SIG-M5 treated with dmso at 0.1 percent for 504 hours (cell line): Measurements from ENCODE around the gene IL17RD.

Experiments
- DNase-seq: peaks from one replicate; lab custom pipeline; 2025; ENCODE audit not compliant: unreplicated experiment; lab: John Stamatoyannopoulos, UW

The IL17RD gene

DNA sequence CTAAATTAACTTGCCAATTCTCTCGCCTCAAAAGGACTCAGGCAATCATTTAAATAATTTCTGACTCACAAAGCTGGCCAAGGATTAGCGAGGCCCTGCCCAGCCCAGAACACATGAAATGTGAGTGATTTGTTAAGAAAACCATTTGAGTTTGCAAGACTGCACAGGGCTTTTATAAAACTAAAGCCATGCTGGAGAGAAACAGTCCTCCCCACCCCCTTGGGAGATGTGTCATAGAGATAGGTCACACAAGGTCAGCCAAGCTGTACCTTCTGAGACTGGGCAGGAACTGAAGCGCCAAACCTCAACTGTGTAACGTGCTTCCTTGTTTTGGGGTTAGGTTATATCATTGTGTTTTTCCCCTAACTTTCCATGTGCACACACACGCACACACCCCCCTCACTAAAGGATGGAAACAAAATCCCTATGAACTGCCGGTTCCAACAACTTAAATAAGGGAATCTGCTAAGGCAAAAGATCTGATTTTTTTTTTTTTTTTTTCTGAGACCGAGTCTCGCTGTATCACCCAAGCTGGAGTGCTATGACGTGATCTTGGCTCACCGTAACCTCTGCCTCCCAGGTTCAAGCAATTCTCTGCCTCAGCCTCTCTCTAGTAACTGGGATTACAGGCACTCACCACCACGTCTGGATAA, 96.6 kb downstream of the IL17RD start:
- peak; percentile 72 for DNase-seq

DNA sequence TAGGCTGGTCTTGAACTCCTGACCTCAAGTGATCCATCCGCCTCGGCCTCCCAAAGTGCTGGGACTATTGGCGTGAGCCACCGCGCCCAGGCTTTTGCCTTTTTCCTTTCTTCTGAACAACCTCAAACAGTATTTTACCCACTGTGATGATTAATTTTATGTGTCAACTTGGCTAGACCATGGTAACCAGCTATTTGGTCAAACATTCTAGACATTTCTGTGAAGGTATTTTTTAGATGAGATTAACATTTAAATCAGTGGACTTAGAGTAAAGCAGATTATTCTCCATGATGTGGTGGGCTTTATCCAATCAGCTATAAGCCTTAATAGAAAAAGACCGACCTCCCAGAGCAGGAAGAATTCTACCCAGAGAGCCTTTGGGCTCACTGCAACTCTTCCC, 98.7 kb downstream of the IL17RD start:
- DNase-seq: no peak

DNA sequence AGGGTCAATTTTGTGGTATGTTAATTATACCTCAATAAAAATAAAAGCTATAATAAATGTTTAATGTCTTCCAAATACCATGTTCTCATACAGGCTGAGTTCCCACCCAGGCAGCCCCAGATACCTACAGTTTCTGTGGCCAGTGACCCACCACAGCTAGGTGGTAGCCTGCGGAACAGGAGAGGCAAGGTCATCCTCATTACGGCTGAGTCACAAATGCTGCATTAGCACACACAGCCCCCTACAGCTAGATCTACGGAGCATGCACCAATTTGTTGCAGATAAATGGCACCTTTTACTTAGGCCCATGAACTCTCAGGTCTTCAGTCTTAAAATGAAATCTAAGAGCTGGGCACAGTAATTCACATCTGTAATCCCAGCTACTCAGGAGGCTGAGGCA, 99.6 kb downstream of the IL17RD start:
- no peak for DNase-seq

DNA sequence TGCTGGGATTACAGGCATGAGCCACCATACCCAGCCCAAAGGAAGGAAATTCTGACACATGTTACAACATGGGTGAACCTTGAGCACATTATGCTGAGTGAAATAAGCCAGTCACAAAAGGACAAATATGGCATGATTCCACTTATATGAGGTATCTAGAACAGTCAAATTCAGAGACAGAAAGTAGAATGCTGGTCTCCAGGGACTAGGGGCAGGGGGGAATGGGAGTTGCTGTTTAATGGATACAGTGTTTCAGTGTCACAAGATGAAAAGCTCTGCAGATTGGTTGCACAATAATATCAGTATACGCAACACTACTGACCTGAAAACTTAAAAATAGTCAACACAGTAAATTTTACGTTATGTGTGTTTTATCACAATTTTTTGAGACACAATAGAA, 100.6 kb downstream of the IL17RD start:
- DNase-seq: peak; percentile 31

DNA sequence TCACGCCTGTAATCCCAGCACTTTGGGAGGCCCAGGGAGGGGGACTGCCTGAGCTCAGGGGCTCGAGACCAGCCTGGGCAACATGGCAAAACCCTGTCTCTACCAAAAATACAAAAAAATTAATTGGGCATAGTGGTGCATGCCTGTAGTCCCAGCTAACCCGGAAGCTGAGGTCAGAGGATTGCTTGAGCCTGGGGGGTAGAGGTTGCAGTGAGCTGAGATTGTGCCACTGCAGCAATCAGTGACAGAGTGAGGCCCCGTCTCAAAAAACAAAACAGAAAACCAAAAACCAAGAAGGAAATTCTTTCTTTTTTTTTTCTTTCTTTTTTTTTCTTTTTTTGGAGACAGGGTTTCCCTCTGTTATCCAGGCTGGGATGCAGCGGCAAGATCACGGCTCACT, 101.2 kb downstream of the IL17RD start:
- DNase-seq: no peak

DNA sequence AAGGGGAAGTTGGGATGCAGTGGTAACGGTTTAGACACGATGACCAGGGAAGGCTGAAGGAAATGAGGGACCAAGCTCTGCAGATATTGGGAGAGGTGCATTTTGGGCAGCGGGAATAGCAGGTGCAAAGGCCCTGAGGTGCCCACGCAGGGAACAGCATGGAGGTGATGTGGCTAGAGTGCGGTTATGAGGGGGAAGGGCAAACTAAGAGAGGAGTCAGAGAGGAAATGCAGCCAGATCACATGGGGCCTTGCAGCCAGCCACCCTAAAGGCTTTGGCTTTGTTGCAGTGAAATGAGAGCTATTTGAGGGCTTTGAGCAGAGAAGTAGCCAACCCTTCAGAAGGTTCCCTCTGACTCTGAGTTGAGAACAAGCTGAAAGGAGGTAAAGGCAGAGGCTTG, 102.1 kb downstream of the IL17RD start:
- DNase-seq: no peak

DNA sequence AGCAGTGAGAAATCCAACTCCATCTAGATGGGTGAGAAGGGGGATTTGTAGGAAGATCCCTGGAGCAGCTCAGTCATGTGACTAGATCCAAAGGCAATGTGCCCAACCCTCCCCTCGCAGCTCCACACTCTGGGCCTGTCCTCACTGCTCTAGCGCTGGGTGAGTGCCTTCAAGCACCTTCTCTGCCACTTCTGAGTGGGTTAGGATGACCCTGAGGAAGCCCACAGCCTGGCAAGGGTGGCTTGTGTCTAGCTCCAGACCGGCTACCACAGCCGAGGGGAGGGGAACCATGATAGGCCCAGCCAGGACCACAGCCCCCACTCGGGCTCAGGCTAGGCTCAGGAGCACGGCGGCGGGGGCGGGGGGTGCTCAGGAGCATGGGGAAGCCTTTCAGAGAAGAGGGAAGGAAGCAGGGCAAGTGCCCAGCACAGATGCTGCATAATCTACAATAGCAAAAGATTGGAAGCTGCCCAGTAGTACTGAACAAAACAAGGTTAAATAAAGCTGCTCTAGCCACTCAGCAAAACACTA, 103.0 kb downstream of the IL17RD start:
- DNase-seq: no peak

DNA sequence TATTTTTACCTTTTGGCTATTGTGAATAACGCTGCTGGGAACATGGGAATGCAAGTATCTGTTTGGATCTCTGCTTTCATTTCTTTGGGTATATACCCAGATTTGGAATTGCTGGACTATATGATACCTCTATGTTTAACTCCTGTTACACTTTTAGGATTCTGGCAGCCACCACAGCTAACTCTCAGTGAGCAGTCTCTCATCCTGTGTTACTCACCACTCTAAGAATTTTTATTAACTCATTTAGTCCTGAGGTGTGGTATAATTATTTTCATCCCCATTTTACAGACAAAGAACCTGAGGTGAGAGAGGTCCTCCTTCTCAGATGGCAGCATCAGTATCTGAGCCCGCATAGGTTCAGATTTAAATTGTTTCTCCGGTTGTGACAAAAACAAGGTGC, 103.6 kb downstream of the IL17RD start:
- no peak for DNase-seq

DNA sequence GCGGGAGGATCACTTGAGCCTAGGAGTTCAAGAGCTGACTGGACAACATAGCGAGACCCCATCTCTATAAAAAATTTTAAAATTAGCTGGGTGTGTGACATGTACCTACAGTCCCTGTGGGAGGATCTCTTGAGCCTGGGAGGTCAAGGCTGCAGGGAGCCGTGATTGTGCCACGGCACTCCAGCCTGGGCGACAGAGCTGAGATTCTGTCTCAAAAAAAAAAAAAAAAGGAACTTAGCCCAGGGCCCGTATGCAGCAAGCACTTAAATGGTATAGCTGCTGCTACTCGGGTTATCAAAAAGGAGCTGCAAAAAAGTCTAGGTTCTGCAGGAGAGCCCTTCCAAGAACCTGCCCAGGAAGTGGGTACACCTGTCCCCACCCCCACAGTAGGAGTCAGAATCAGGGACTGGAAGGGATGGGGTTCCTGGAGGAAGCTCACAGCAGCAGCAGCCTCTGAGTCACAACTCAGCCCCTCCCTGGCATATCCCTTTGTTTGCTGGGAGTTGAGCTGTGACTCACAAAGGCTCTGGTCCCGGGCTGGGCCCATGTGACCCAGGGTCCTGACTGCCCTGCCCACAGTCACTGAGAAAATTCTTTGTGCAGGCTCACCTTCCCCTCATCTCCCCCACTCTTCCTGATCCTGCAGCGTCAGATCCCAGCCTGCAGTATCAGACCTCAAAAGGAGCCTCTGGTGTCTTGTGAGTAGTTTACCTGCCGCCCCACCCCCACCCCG, 104.9 kb downstream of the IL17RD start, which contains the start of gene SPATA12:
Gene SPATA12 (plus strand): TSS at position 576 of the 733 bp plus-strand sequence. CDS start 13,031 bp downstream, outside the sequence.
- DNase-seq: peak; percentile 67

DNA sequence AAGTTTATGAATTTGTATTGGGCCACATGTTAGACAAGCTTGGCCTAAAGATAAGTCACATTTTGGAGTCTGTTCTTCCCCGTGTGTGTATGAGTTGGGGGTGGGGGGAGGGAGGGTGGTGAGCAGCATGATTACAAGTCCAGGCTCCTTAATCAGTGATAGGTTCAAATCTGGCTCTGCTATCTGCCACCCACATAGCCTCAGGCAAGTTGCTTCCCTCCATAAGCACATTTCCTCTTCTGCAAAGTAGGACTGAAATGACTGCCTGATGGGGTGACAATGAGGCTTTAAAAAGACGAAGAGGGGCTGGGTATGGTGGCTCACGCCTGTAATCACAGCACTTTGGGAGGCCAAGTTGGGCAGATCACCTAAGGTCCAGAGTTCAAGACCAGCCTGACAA, 105.7 kb downstream of the IL17RD start:
- peak; percentile 19 for DNase-seq

DNA sequence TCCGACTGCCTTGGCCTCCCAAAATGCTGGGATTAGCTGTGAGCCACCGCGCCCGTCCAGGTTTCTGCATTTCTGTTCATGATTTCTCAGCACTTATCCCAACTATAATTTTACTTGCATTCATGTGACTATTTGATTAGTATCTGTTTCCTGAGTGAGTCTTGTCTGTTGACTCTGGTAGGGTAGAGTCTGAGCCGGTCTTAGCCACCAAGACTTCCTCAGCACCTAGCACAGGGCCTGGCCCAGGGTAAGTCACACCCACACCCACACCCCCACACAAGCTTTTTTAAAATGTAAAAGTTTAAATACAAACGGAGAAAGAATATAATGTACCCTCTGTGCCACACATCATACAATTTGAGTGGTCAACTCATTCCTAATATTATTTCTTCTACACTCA, 107.8 kb downstream of the IL17RD start:
- no peak for DNase-seq

DNA sequence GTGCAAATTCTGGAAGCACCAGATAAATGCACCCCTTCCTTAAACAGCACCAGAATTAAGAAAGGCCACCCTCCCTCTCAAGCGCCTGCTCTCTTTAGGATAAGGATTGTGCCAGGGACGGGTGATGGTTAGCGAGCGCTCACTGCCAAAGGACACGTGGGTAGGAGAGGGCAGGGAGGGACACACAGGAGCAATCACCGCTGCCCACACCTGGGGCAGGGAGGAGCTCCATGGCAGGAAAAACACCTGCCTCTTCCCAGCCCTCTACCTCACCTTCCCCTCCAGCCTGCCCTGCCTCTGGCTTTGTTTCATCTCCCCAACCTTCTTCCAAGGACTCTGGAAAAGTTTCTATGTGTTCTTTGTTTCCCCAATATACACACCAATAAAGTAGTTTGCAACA, 112.0 kb downstream of the IL17RD start:
- no peak for DNase-seq

DNA sequence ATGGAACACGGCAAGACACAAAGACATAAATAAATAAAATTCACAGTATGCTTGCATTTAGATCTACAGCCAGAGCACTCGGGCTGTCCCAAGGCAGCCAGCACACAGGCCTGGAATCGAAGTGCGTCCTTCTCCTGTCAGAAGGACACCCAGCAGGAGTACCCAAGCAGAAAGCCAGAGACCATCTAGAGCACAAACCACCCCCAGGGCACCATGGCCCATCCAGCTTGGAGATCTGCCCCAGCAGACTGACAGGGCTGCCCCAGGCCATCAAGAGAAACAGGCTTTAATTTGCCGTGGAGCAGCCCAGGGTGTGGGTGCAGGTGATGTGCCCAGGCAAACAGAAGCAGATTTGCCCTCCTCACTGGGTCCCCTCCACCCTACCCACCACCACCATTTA, 112.5 kb downstream of the IL17RD start:
- DNase-seq: no peak

DNA sequence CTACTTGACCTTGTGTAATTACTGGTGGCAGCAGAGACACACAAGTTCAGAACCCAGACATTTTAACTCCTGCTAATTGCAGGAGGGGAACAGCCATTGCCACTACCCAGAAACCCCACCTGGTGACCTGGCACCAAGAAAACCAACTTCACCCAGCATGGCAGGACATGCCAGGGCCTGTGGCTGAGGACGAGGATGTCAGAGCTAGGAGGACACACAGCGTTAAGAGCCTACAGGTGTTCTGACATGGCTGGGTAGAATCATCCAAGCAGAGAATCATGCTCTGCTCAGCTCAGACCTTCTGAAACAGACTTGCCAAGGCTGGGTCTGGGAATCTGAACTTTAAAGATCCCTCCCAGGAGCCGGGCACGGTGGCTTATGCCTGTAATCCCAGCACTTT, 116.4 kb downstream of the IL17RD start:
- no peak for DNase-seq

DNA sequence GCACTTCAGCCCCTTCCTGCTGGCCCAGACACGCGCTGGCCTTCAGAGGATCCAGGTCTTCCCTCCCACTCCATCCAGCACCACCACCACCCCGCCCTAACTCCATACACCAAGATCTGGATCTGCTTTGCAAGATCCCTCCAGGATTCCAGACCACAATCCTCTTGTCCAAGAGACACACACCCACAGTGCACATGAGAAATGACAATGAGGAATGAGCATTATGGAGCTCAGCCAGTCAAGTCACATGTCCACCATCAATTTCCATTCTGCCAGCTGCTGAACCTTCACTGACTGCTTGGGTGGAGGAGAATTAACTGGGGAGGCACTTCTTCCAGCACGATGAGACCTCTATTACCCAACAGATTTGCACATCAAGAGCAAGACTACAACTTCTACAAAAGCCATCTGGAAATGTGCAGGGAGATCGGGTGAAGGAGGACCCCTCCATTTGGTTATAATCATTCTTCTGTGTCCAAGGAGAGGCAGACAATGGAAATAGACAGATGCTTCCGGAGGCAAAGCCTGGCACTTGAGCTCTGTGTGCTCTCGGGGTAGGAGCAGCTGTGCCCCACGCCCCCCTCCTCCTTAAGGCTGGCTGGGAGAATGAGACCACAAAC, 117.0 kb downstream of the IL17RD start:
- no peak for DNase-seq

DNA sequence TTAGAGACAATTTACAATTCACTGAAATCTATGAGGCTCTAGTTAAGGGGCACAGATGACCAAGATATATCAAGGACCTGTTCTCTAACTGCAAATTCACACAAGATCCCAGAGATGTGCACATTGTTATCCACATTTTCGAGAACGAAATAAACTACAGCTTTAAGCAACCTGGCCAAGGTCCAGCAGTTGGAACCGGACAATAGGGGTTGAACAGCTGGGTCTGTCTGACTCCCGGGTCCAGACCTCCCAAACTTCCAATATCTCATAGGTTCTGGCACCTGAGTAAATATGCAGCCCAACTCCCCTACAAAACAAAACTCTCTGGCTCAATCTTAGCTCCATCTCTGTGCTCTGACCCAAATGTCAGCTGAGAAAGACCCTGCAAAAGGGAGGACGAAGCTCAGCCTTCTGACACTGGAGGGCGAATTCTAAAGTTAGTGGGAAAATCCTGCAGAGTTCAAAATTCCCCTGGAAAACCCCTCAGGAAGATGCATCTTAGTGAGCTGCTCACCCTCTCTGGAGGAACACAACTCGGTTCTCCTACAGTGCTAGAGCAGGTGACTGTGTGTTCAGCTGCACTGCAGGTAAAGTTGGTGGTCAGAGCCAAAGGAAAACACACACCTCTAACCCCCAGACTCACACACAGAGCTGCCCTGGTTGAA, 118.9 kb downstream of the IL17RD start:
- DNase-seq: no peak

DNA sequence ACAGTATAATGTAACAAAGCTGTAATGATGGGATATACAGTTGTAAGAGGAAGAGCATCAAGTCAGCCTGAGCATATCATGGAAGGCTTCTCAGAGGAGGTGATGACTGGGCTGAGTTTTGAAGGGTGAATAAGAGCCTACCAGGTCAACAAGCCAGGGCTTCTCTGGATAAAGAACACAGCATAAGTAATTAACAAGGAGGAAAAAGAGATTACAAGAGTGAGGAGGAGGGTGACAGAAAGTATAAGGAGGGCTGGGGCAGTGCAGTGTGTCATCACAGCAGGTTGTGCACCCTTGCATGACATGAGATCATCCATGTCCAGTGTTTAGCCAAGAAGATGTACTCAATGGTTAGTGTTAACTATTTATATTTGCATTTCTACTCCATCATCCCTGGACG, 121.6 kb downstream of the IL17RD start:
- DNase-seq: no peak

DNA sequence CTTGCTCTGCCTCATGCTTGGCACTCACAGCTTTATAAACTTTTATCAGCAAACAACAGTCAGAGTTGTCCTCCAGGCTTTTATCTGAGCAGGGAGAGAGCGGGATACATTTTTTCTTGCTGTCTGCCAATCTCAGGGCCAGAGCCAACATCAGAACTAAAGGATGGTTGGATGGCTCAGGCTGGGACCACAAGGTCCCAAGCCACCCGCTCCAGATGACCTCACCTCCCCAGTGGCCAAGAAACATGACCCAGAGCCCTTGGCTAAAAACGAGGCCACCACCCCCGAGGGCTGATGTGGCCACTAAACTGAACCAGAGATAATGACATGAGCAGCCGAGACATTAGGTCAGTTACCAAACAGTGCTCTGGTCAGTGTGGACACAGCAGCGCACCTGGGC, 123.5 kb downstream of the IL17RD start:
- no peak for DNase-seq
